DOHH2 (cell line): ENCODE results near the gene SAMD10.

Experiments used
- CTCF ChIP-seq: fragments of 200-600 bp; sonication (generic); IDR thresholded peaks from one replicate; pipeline ENCODE4 v1.5.1; 2014; ENCODE audit warnings: antibody characterized with exemption, mild to moderate bottlenecking, low read depth, low read length; ENCODE audit not compliant: poor library complexity, severe bottlenecking
- EZH2phosphoT487 ChIP-seq: fragments of 200-600 bp; sonication (generic); IDR thresholded peaks from 2 replicates; pipeline ENCODE4 v1.6.1; 2017; ENCODE audit warnings: borderline replicate concordance, mild to moderate bottlenecking, antibody characterized with exemption, low read length, moderate library complexity, mixed read lengths

- TF ChIP-seq CTCF (no peak), EZH2phosphoT487 (no peak)
These were observed 45.0 kb downstream of the SAMD10 start for GRCh38 chr20:63934271-63935068.
